GM21786 (cell line): ENCODE data around the gene KRT80.
"Not testable (repeated sequence)": the region's sequence is repeated elsewhere in the genome, so short reads cannot be mapped to it uniquely, and the experiment has no call there.

Experiments used
- ATAC-seq: cut with Tn5 transposase; IDR thresholded peaks from one replicate; pipeline ENCODE4 v1.9.1; 2021; ENCODE audit not compliant: unreplicated experiment

The KRT80 gene

DNA sequence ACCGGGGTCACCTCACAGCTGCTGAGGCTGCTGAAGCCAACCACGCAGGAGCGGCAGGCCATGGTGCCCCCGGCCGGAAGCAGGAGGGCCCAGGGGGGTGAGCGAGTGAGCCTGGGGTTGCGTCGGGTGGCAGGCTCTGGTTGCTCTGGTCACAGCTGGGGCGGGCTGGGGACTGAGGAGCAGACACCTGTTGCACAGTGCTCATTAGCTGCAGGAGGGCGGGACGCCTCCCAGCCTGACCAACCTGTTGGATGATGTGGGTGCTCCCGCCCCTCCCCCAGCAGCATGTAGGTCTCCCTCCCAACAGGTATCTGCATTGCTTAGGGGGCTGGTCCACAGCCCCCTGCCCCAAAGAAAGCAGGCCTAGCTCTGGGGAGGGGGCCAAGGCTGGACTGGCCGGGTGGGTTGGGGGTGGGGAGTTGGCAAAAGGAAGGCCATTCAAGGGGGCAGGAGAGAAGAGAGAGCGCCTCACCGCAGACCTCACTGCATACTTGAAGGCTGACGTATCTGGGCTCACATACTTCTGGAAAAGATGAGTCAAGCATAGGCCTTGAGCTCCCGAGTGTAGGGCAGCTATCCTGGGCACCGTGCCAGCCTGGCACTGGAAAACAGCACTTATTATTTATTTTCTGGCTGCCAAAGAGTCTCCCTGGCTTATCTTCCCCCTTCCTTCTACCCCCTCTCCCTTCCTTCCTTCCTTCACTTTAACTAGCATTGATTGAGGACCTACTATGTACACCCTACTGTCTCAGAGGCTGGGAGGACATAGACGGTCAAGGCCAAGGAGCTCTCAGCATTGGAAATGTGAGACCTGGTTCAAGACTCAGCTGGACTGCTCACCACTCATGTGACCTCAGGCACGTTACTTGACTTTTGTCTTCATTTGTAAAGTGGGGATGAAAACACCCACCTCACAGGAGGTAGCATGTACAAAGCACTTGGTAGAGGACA lies at the start of gene KRT80:
Gene KRT80, minus strand, starts transcription at position 174 of the 951 bp plus-strand sequence. Its CDS starts 112 bp downstream, at position 62.
- no peak for ATAC-seq

DNA sequence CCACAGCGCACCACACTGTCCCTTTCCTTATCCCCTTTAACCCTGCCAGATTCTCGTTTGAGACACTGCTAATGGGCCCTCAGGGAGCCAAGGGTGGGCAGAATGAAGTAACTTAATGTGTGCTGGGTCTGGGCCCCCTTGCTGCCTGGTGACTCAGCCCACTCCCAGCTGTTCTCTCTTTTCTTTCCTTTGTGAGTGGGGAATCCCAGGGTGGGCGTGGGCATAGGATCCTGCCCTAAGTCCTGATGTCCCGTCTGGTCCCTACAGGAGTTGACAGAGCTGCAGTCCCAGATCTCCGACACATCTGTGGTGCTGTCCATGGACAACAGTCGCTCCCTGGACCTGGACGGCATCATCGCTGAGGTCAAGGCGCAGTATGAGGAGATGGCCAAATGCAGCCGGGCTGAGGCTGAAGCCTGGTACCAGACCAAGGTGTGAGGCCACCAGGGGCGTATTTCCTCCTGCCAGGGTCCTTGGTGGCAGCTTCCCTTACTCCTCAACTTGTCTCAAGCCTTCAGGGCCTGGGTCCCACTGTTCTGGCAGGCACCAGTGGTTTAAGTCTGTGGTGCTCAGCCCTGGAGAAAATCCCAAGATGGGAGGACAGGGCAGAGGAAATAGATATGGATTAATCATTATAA lies 49.5 kb upstream of the KRT80 start:
- no peak for ATAC-seq

DNA sequence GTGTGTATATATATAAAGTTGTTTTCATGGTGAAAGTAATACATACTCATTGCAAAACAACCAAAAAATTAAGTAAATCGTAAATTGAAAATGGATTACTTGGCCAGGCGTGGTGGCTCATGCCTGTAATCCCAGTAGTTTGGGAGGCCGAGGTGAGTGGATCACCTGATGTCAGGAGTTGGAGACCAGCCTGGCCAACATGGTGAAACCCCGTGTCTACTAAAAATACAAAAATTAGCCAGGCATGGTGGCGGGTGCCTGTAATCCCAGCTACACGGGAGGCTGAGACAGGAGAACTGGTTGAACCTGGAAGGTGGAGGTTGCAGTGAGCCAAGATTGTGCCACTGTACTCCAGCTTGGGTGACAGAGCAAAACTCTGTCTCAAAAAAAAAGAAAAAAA lies 48.4 kb upstream of the KRT80 start:
- not testable (repeated sequence) for ATAC-seq

DNA sequence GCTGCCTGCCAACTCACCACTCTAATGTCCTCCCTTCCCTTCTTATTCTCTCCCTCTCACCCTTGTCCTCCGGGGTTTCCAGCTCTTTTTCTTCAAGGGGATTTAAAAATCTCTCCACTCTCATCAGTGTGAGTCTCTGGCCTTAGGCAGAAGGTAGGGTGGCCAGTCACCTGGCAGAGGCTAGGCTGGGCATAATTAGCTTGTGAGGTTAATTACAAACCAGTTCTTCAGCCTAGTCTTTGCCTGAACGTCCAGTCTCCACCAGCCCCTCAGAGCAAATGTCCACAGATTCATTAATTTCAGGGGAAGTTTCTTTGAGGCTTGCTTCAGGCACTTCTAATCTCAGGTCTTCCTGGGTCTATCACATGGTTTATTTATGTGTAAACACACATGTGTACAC lies 48.0 kb upstream of the KRT80 start:
- no peak for ATAC-seq

DNA sequence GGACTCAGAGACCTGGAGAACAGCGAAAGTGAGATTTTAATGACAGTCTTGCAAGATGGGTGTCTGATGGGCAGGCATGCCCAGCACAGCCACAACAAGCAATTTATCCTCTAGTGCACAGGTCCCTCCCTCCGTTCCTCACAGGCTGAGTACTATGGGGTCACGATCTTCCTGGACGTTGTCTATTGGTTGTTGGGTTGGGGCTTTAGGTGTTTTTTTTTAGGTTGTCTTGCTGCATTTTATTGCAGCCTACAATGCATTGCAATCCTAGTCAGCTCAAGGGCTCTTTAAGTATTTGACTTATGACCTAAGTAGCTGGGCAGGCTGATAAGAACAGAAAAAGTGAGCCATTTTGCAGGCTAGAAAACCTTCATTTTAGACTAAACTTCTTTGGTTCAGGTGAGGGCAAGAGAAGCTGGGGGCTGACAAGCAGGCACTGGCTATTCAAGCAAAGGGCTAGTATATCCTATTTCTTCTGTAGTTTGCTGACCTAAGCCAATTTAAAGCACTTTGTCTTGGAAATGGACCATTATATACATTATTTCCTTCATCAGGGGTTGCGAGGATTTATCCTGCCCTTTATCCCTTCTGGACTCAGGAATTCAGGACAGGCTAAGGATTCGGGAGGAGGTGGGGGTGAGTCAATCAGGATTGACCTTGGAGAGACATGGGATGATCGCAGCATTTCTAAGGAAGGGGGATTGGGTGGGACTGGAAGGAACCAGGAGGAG lies 47.3 kb upstream of the KRT80 start:
- no peak for ATAC-seq

DNA sequence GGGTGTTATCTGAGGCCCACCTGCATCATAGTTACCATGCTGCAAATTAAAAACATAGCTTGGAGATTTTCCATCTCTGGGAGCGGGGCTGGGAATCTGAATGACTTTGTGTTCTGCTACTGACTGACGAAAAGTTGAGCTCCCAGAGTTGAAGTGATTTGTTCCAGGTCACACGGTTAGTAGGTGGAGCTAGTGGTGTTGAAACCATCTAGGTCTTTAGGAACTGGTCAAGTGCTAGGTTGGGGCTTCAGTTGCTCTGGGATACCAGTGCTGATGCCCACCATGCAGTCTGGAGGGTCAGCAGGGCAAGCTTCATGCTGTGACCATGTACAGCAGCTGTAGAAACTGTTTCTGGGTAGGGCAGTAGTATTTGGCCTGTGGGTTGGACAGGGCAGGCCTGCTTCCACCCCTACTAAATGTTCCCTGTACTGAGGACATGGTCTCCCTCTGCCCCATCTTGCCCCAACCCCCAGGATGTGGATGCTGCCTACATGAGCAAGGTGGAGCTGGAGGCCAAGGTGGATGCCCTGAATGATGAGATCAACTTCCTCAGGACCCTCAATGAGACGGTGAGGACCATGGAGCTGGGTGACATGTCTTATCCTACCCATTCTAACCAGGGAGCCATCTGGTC lies 46.5 kb upstream of the KRT80 start:
- ATAC-seq: no peak

DNA sequence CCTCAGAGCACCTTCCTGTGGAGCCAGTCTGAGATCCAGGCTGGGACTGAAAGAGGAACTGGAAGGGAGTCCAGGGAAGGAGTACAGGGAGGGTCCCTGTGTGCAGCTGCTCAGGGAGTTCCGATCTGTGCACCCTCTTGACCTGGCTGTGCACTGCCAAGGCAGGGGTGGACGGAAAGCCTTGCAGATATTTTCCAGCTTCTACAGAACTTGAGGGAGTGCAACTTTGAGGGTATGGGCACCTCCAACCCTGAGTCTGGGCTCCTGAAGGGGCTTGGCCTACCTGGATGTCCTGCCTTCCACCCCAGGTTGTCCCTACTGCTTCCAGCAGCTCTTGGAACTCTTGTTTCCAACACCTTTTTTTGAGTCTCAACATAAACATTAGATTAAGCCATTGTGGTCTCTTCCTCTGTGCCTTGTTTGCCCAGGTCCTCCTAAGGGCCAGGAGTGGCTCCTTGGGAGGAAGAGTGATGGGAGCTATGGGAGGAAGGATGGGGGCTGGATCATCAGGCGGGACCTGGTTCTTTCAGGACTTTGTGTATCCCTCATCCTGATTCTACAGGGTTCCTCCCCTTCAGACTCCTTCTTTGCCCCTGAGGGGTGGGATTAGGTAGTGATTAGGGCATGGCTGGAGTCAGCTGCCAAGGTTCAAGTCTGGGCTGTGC lies 44.7 kb upstream of the KRT80 start:
- no peak for ATAC-seq

DNA sequence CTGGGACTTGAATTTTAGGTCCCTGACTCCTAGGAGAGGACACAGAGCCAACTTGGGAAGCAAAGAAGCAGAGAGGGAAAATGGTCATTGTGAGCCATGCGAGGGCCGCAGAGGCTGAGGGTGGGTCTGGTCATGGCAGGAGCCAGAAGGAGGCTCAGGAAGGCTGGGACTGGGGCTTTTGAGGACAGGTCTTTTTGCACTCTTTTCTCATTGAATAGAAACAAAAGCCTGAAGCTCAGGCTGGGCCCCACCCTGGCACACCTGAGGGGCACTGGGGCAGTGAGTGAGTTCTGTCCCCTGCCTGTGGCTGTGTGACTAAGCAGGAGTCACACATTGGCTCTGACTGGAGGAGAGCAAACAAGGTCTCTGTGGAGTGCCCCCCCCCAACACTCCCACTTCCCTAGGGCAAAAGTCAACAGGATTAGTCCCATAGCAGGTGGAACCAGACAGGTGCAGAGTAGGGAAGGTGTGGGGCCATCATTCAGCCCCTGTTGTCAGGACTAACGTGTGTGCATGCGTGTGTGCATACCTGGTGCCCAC lies 44.1 kb upstream of the KRT80 start:
- no peak for ATAC-seq

DNA sequence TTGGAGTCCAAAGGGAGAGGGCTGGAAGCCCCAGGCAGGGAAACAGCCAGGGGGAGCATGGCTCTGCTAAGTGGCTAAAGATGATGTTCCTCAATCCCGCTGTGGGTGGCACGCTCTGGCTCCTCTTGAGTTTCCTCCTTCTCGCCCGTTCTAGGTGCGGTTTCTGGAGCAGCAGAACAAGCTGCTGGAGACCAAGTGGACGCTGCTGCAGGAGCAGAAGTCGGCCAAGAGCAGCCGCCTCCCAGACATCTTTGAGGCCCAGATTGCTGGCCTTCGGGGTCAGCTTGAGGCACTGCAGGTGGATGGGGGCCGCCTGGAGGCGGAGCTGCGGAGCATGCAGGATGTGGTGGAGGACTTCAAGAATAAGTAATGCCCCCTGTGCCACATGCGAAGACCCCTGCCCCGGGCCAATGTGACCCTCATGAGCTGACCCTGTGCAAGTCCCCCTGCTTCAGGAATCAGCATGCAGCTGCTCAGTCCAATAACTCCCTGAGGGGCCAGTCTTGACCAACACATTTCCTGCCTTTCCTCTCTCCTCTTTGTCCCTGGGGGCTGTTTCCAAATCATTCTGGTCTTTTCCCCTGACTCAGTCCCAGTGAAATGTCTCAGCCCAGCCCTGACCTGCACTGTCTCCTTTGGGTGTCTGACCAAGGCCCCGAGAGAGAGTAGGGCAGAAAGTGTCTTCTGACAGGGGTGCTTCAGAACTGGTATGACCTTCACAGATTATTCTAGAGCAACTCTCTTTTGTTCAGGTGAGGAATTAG lies 43.4 kb upstream of the KRT80 start:
- no peak for ATAC-seq

DNA sequence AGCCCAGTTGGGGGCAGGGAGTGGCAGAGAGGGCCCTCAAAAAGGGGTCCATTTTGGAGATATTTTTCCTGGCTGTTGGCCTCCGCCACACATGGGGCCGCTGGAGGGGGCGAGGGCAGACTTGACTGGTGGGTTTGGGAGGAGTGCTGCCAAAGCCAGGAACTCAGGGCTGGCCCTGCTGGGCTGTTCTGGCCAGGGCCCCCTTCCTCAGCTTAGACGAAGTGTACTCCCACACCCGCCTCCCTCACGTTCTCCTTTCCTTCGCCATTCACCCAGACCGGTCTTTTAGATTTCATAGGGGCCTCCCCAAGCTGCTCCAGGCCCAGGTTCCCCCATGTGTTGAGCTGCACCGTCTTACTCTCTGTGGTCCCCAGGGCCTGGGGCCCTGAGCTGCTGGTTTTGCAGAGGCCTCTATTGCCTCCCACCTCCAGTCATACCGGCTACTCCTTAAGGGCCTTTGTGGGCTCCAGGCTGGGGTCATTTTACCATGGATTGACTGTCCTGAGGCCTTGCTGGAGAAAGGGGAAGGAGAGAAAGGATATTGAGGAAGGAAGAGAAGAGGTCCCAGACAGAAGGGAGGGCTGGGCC lies 42.5 kb upstream of the KRT80 start:
- no peak for ATAC-seq

DNA sequence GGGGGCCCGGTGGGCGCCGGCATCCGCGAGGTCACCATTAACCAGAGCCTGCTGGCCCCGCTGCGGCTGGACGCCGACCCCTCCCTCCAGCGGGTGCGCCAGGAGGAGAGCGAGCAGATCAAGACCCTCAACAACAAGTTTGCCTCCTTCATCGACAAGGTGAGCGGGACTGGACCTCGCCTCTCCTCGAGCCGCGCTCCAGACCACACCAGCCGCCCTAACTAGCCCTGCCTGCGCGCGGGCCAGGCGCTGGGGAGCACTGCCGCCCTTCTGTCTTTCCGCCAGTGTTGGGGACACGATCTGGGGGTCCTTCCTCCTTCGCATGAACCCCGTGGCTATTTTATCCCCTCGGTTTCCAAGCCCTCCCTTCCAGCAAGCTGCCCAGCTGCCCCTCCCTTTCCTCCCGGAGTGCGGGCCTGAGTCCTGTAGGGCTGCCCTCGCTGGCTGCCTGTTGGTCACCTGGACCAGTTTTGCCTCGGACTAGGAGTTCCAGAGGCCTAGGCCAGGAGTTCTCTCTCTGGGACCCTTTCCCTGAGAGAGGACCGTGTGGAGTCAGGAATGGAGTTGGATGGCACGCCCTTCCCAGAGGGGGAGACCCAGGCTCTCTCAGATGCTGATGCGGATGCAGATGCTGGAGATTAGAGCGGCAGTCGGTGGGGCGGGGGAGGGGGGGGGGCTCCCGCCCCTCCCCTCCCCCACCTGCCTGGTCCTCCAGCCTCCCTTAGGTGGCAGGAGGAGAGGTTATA lies 41.8 kb upstream of the KRT80 start:
- ATAC-seq: no peak

DNA sequence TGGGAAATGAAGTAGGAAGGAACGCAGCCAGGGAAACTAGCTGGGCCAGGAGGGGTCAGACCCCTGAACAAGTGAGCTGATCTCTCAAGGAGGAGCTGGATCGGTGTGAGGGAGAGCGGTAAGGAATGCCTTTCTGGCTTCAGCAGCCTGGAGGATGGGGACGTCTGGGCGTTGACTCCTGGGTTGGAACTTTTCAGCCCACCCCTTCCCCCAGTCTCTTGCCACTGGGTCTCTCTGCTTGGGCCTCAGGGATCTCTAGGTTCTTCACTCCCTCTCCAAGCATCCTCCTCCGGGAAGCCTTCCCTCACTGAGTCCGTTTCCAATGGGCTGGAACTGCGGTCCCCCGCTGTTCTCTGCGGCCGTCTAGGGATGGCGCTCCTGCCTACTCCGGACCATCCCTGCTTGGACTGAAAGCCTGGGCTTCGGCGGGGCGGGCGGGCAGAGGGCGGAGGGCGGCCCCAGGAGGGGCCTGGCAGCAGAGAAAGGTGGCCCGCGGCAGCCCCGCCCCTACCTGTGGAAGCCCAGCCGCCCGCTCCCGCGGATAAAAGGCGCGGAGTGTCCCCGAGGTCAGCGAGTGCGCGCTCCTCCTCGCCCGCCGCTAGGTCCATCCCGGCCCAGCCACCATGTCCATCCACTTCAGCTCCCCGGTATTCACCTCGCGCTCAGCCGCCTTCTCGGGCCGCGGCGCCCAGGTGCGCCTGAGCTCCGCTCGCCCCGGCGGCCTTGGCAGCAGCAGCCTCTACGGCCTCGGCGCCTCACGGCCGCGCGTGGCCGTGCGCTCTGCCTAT lies 41.1 kb upstream of the KRT80 start, which contains the start of gene KRT7:
Gene KRT7, plus strand, starts transcription at position 570 of the 788 bp plus-strand sequence. Its CDS starts 54 bp downstream, at position 624.
- ATAC-seq: no peak

DNA sequence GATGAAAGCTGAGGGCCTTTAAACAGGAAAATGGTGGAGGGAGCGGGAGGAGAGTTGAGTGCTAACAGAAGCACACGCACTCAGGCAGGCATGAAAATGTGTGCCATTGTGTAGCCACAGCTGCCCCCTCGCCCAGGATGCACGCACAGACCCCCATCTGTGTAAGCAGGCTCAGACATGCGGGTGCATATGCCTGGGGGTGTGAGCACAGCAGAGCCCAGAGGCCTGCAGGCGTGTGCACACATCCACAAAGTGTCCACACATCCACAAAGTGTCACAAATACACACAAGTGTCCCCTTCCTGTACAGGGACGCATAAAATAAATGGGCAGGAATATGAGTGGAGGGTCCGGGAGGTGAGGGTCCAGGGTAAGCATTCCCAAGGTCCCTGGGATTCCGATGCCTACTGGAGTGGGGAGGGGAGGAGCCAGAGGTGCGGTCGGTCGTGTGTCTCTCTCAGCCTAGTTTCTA lies 40.4 kb upstream of the KRT80 start:
- ATAC-seq: no peak

DNA sequence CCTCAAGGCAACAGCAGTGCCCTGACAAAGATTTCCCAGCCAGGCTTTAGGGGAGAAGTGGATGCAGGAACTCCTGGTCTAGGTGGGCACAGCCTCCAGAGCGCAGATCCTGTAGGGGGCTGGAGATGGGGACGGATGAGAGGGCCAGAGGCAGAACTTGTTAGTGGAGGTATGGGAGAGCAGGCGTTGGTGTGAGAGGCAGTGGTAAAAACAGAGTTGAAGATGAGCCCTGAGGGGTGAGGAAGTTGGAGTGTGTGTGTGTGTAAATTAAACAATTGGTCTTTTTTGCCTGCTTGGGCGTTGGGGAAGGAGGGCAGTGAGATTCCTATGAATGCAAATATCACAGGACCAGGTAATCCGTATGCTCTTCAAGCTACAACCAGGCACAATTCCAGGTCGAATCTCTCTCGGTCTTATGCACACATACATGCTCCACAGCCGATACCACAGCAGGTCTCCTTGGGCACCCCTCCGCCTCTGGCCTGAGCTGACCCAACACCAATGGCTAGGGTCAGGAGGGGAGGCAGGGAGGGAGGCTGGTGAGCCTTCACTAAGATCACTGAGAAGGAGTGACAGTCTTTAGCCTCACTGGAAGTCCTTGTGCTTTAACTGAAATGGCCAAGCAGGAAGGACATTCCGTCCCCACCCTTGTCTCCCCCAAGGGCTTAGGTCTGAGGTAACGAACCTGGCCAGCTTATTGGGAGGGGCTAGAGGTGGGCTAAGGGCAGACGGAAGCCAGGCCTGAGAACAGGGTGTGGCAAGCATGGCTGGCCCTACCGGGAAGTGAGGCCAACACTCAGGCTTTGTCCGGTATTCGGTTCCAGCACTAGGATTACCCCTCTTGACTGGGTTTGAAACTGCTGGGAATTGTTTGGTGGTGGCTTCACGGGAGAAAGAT lies 39.7 kb upstream of the KRT80 start:
- ATAC-seq: no peak

DNA sequence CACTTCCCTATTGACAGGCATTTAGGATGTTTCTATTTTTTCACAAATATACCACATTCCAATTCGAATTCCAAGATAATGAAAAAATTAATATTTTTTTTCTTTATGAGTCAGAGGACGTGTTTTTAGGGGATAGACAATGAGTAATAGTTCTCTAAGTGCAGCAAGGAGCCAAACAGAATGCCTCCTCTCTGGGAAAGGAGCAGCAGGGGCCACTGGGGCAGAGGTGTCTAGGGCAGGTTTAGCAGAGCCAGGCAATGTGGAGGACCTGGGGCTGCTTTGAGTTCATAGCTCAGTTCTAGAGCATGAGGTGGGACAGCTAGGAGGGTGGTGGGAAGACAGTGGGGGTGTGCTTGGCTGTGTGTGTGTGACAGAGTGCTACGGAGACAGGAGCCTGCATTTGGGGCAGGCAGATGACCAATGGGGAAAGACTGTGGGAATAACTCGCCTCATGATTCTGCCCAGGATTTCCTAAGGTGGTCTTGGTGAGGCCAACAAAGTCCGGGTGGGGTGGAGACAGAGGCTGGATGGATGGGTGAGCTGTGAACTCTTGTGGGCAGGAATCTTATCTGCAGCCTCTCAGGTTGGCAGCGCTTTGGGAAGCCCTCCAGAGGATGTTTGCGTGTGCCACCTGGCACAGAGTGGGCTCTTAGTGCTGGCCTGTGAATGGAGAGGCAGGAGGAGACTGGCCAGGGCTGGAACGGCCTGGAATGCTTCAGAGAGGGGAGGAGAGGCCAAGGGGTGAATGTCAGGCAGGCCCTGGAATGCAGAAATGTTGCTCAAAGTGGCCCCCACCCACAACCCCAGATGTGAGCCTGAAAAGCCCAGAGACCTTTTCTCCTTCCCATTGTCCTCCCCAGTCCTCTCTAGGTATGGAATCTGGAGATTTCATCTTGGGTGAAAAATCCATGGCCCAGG lies 38.8 kb upstream of the KRT80 start:
- ATAC-seq: no peak
